PC-9 (cell line): ENCODE measurements around the gene ZNF219. TPM values are rescaled to one million over a fixed set of nuclear protein-coding genes. Genes with fewer than 3 reads are reported as not detected.
A peak's percentile ranks its signal among the peaks of the same experiment; 100 is the strongest.

ENCODE experiments used
- BruUV-seq: library from RNA; stranded (reverse); fragments of 400-500 nt; replicated peaks from 2 replicates; lab custom pipeline; 2021; lab: Mats Ljungman, UMichigan
- CTCF ChIA-PET: fragments of 300-600 bp; sonication (Branson Sonifier 250); formaldehyde crosslinking; loops from one replicate; lab custom pipeline; 2022; ENCODE audit warnings: antibody characterized with exemption; lab: Charles Lee
- POLR2A ChIA-PET: fragments of 300-600 bp; sonication (Branson Sonifier 250); formaldehyde crosslinking; loops from one replicate; lab custom pipeline; 2022; ENCODE audit warnings: antibody characterized with exemption; ENCODE audit not compliant: unreplicated experiment; lab: Charles Lee
- DNase-seq, 2 experiments: peaks; one replicate each; pipeline versions ENCODE4 v3.0.0 to v3.0.0-alpha.2; 2015 to 2022; ENCODE audit warnings: mixed read lengths in 1 of 2
- H2AFZ ChIP-seq: fragments of 200-600 bp; sonication (generic); 2 replicates; pipeline ENCODE4 v1.8.1; 2017; ENCODE audit warnings: antibody characterized with exemption
- H3F3A ChIP-seq: fragments of 200-600 bp; sonication (generic); 2 replicates; pipeline ENCODE4 v1.8.1; 2017; ENCODE audit warnings: antibody characterized with exemption, mild to moderate bottlenecking, low read depth; ENCODE audit not compliant: insufficient read depth
- H3K27ac ChIP-seq: fragments of 200-600 bp; sonication (generic); 2 replicates; pipeline ENCODE4 v1.6.1; 2016; ENCODE audit warnings: mixed run types
- H3K27me3 ChIP-seq: fragments of 200-600 bp; sonication (generic); 2 replicates; pipeline ENCODE4 v1.6.1; 2016; ENCODE audit warnings: low read depth, mixed run types; ENCODE audit not compliant: insufficient read depth
- H3K36me3 ChIP-seq: fragments of 200-600 bp; sonication (generic); 2 replicates; pipeline ENCODE4 v1.6.1; 2016; ENCODE audit warnings: low read depth, mixed run types
- H3K4me1 ChIP-seq: fragments of 200-600 bp; sonication (generic); replicated peaks from 2 replicates; pipeline ENCODE4 v1.6.1; 2016; ENCODE audit warnings: mixed run types; ENCODE audit not compliant: insufficient read depth
- H3K4me2 ChIP-seq: fragments of 200-600 bp; sonication (generic); 2 replicates; pipeline ENCODE4 v1.6.1; 2017; ENCODE audit warnings: mixed run types
- H3K4me3 ChIP-seq: fragments of 200-600 bp; sonication (generic); 2 replicates; pipeline ENCODE4 v1.6.1; 2016; ENCODE audit warnings: mixed run types
- H3K79me2 ChIP-seq: fragments of 200-600 bp; sonication (generic); 2 replicates; pipeline ENCODE4 v1.6.1; 2017; ENCODE audit warnings: low read depth, mixed run types
- H3K9me2 ChIP-seq: fragments of 200-600 bp; sonication (generic); 2 replicates; pipeline ENCODE4 v1.8.1; 2017; ENCODE audit warnings: mild to moderate bottlenecking; ENCODE audit not compliant: insufficient read depth
- H3K9me3 ChIP-seq: fragments of 200-600 bp; sonication (generic); 2 replicates; pipeline ENCODE4 v1.8.1; 2016; ENCODE audit warnings: low read depth; ENCODE audit not compliant: insufficient read depth
- H4K20me1 ChIP-seq: fragments of 200-600 bp; sonication (generic); 2 replicates; pipeline ENCODE4 v1.8.1; 2017; ENCODE audit not compliant: insufficient read depth
- EZH2 ChIP-seq: fragments of 200-600 bp; sonication (generic); IDR thresholded peaks from 2 replicates; pipeline ENCODE4 v1.8.0; 2017; ENCODE audit warnings: antibody characterized with exemption, low read depth
- intact Hi-C: fragments of 100-400 bp; cut with micrococcal nuclease; formaldehyde crosslinking; loops from one replicate; pipeline ENCODE4 v1.10.0; 2022; ENCODE audit not compliant: unreplicated experiment
- total RNA-seq: library from RNA; stranded (reverse); gene quantifications from 2 replicates; pipeline ENCODE4 v1.2.3, GENCODE V29; 2021
- TF ChIP-seq, protein P1 (sequence below): fragments of 200-600 bp; sonication (generic); conservative IDR thresholded peaks from 2 replicates; pipeline ENCODE4 v1.6.1; 2017; ENCODE audit warnings: mixed run types, antibody characterized with exemption, mild to moderate bottlenecking, moderate library complexity

The ZNF219 gene
- total RNA-seq, 1 experiment from 2014 or later = 25.3 TPM

GRCh38 chr14:21090194-21090939, 8.1 kb downstream of the ZNF219 start:
- TF ChIP-seq EZH2 = no peak
- TF ChIP-seq, protein P1, sequence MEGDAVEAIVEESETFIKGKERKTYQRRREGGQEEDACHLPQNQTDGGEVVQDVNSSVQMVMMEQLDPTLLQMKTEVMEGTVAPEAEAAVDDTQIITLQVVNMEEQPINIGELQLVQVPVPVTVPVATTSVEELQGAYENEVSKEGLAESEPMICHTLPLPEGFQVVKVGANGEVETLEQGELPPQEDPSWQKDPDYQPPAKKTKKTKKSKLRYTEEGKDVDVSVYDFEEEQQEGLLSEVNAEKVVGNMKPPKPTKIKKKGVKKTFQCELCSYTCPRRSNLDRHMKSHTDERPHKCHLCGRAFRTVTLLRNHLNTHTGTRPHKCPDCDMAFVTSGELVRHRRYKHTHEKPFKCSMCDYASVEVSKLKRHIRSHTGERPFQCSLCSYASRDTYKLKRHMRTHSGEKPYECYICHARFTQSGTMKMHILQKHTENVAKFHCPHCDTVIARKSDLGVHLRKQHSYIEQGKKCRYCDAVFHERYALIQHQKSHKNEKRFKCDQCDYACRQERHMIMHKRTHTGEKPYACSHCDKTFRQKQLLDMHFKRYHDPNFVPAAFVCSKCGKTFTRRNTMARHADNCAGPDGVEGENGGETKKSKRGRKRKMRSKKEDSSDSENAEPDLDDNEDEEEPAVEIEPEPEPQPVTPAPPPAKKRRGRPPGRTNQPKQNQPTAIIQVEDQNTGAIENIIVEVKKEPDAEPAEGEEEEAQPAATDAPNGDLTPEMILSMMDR = peak; percentile 58
- Histone ChIP-seq H3K36me3 (no peaks in the 10 kb centered on the region), H3F3A (no peaks in the 10 kb centered on the region), H3K9me3 (no peaks in the 10 kb centered on the region), H2AFZ (no peak overlapping the region), H3K9me2 (no peaks in the 10 kb centered on the region), H3K4me1 (no peaks in the 10 kb centered on the region), H3K79me2 (no peaks in the 10 kb centered on the region), H3K4me2 (no peak overlapping the region), H3K27ac (no peak overlapping the region), H3K4me3 (no peak overlapping the region), H3K27me3 (no peaks in the 10 kb centered on the region), H4K20me1 (no peaks in the 10 kb centered on the region)
- DNase-seq = no peak
- ChIA-PET POLR2A (no interaction called here), CTCF (interaction anchor here (0.6 kb wide), 1 partner anchor 12 kb away, joined by 4 read pairs; no protein-coding TSS in a partner anchor)
- no TSS peak for BruUV-seq
- intact Hi-C loops = no loop called here

- no peak overlapping the region for H3K4me3 ChIP-seq
- no peaks in the 10 kb centered on the region for H3F3A ChIP-seq
- H3K9me3 ChIP-seq = no peaks in the 10 kb centered on the region
- no peaks in the 10 kb centered on the region for H3K79me2 ChIP-seq
- no peak overlapping the region for H2AFZ ChIP-seq
- DNase-seq = no peak
- no peaks in the 10 kb centered on the region for H3K4me1 ChIP-seq
- no peaks in the 10 kb centered on the region for H3K9me2 ChIP-seq
- ChIA-PET POLR2A (no interaction called here), CTCF (no interaction called here)
- TF ChIP-seq, protein P1 = no peak
- TF ChIP-seq EZH2 = no peak
- H4K20me1 ChIP-seq = no peaks in the 10 kb centered on the region
- no peaks in the 10 kb centered on the region for H3K36me3 ChIP-seq
- no peak overlapping the region for H3K4me2 ChIP-seq
- no TSS peak for BruUV-seq
- H3K27ac ChIP-seq = no peak overlapping the region
- no peaks in the 10 kb centered on the region for H3K27me3 ChIP-seq
- intact Hi-C loops = no loop called here
Measured at GRCh38 chr14:21089877-21090193, 8.6 kb downstream of the ZNF219 start.

DNA sequence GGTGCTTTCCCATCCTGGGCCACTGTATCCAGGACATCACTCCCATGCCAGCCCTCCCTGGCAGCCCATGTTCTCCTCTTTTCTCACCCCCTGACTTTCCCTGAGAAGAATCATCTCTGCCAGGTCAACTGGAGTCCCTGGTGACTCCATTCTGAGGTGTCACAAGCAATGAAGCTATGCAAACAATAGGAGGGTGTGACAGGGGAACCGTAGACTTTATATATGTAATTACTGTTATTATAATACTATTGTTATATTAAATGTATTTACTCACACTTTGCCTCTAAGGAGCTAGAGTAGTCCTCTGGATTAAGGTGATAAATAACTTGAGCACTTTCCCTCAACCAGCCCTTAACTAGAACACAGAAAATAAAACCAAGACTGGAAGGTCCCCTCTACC, 9.2 kb downstream of the ZNF219 start:
- POLR2A ChIA-PET = no interaction called here
- H3K9me3 ChIP-seq = no peaks in the 10 kb centered on the region
- H3K4me3 ChIP-seq = no peak overlapping the region
- no peaks in the 10 kb centered on the region for H3K9me2 ChIP-seq
- H4K20me1 ChIP-seq = no peaks in the 10 kb centered on the region
- H3K79me2 ChIP-seq = no peaks in the 10 kb centered on the region
- intact Hi-C loops = no loop called here
- no peak overlapping the region for H3K27ac ChIP-seq
- H3K4me2 ChIP-seq = no peak overlapping the region
- TF ChIP-seq, protein P1 = no peak
- no peak for TF ChIP-seq EZH2
- H3K4me1 ChIP-seq = no peaks in the 10 kb centered on the region
- CTCF ChIA-PET = no interaction called here
- BruUV-seq = no TSS peak
- H3K36me3 ChIP-seq = no peaks in the 10 kb centered on the region
- no peaks in the 10 kb centered on the region for H3F3A ChIP-seq
- no peak overlapping the region for H2AFZ ChIP-seq
- H3K27me3 ChIP-seq = no peaks in the 10 kb centered on the region
- no peak for DNase-seq
